K562 (cell line): Measurements from ENCODE around the gene UNC5C. TPM values are rescaled to one million over a fixed set of nuclear protein-coding genes. Genes with fewer than 3 reads are reported as not detected.

Source experiments
- ATAC-seq: fragments of 200-7000 bp; cut with Tn5 transposase; 3 replicates; pipeline ENCODE4 v1.9.1; 2020; ENCODE audit warnings: moderate library complexity
- BruUV-seq: library from RNA; stranded (reverse); fragments of 400-500 nt; replicated peaks from 2 replicates; lab custom pipeline; 2021; lab: Mats Ljungman, UMichigan
- CTCF ChIA-PET: fragments of 300-600 bp; formaldehyde crosslinking; extraction: SDS; loops from one replicate; lab custom pipeline; 2021; ENCODE audit warnings: low intra/inter-chr PET ratio; lab: Yijun Ruan, JAX
- POLR2A ChIA-PET: fragments of 300-600, 350-650 bp; sonication (Branson Sonifier 250); formaldehyde crosslinking; extraction: SDS; loops from one replicate; lab custom pipeline; 2021; ENCODE audit warnings: antibody characterized with exemption, inconsistent platforms; lab: Yijun Ruan, JAX
- DNase-seq, 4 experiments: peaks; one replicate each; pipeline versions ENCODE4 v3.0.0 to v3.0.0-alpha.2; 2011 to 2018; ENCODE audit warnings: low spot score in 3 of 4, mixed read lengths in 3 of 4; ENCODE audit errors: extremely low read depth in 1 of 4
- FAIRE-seq: peaks from 2 replicates; lab custom pipeline; 2011; peaks lifted over from hg19 to GRCh38; lab: Jason Lieb, UNC
- H2AFZ ChIP-seq: 2 replicates; pipeline ENCODE4 v1.6.0; 2011; ENCODE audit warnings: low read depth, low read length, control low read depth, inconsistent platforms
- H3K27ac ChIP-seq: fragments of 200-600 bp; 3 replicates; pipeline ENCODE4 v1.8.0; 2011; ENCODE audit warnings: low read depth, mild to moderate bottlenecking, control low read depth, inconsistent platforms, low read length, moderate library complexity, mixed read lengths; ENCODE audit errors: extremely low read depth
- H3K27me3 ChIP-seq, 2 experiments: fragments of 300-600 bp in 1 of 2; 2 replicates in 1 of 2; 3 replicates in 1 of 2; pipeline versions ENCODE4 v1.6.0 to v1.8.0; 2011; ENCODE audit warnings: inconsistent platforms in 2 of 2, low read length in 2 of 2, mild to moderate bottlenecking in 1 of 2, mixed read lengths in 1 of 2, moderate library complexity in 1 of 2; ENCODE audit not compliant: control insufficient read depth in 2 of 2, insufficient read depth in 2 of 2
- H3K36me3 ChIP-seq: fragments of 300-600 bp; 3 replicates; pipeline ENCODE4 v1.8.0; 2011; ENCODE audit warnings: mild to moderate bottlenecking, low read length, inconsistent platforms; ENCODE audit not compliant: control insufficient read depth, insufficient read depth
- H3K4me1 ChIP-seq, 2 experiments: fragments of 200-600 bp in 1 of 2; replicated peaks in 1 of 2; 2 replicates in 1 of 2; 3 replicates in 1 of 2; pipeline versions ENCODE4 v1.5.1 to v1.8.0; 2011; ENCODE audit warnings: inconsistent platforms in 2 of 2, low read length in 2 of 2, mild to moderate bottlenecking in 1 of 2, mixed read lengths in 1 of 2, moderate library complexity in 1 of 2; ENCODE audit not compliant: control insufficient read depth in 2 of 2, insufficient read depth in 2 of 2
- H3K4me2 ChIP-seq: 2 replicates; pipeline ENCODE4 v1.6.1; 2011; ENCODE audit warnings: low read length, control low read depth, inconsistent platforms, mixed read lengths; ENCODE audit not compliant: insufficient read depth
- H3K4me3 ChIP-seq: fragments of 200-600 bp; sonication (generic), shearing (Covaris generic); 2 replicates; pipeline ENCODE4 v1.5.1; 2016; ENCODE audit warnings: control low read depth, inconsistent platforms
- H3K79me2 ChIP-seq: fragments of 200-600 bp; 3 replicates; pipeline ENCODE4 v1.8.0; 2011; ENCODE audit warnings: low read length, inconsistent platforms; ENCODE audit not compliant: control insufficient read depth, insufficient read depth
- H3K9ac ChIP-seq, 2 experiments: 2 replicates each; pipeline versions ENCODE4 v1.6.0 to v1.6.1; 2011; ENCODE audit warnings: low read depth in 2 of 2, low read length in 2 of 2, control low read depth in 1 of 2, inconsistent platforms in 1 of 2, mild to moderate bottlenecking in 1 of 2, mixed read lengths in 1 of 2; ENCODE audit not compliant: insufficient read depth in 1 of 2
- H3K9me1 ChIP-seq: one replicate; pipeline ENCODE4 v1.6.0; 2011; ENCODE audit warnings: inconsistent platforms, mild to moderate bottlenecking, low read length, moderate library complexity; ENCODE audit not compliant: control insufficient read depth, insufficient read depth
- H3K9me3 ChIP-seq: replicated peaks from 2 replicates; pipeline ENCODE4 v1.5.1; 2011; ENCODE audit warnings: low read depth, low read length, inconsistent platforms; ENCODE audit not compliant: control insufficient read depth, insufficient read depth
- H4K20me1 ChIP-seq: replicated peaks from 2 replicates; pipeline ENCODE4 v1.6.1; 2011; ENCODE audit warnings: low read length, inconsistent platforms, mixed read lengths; ENCODE audit not compliant: control insufficient read depth, insufficient read depth
- FOXJ3 ChIP-seq: sonication (generic); formaldehyde crosslinking; IDR thresholded peaks from 2 replicates; pipeline ENCODE4 v1.4.0; 2020; ENCODE audit warnings: mild to moderate bottlenecking, missing genetic modification reagents
- KLF13 ChIP-seq: fragments of 450-650 bp; IDR thresholded peaks from 2 replicates; pipeline ENCODE4 v1.6.1; 2016; ENCODE audit warnings: missing genetic modification characterization, low read depth, mild to moderate bottlenecking, missing compliant biosample characterization, moderate library complexity, borderline replicate concordance
- L3MBTL2 ChIP-seq: fragments of 450-650 bp; IDR thresholded peaks from 2 replicates; pipeline ENCODE4 v1.6.1; 2016; ENCODE audit warnings: mild to moderate bottlenecking, moderate library complexity
- RAD51 ChIP-seq: fragments of 450-650 bp; IDR thresholded peaks from 2 replicates; pipeline ENCODE4 v1.7.1; 2016; ENCODE audit warnings: low read depth, mild to moderate bottlenecking, borderline replicate concordance
- TARDBP ChIP-seq: fragments of 450-650 bp; IDR thresholded peaks from 2 replicates; pipeline ENCODE4 v1.6.1; 2016
- U2AF2 ChIP-seq: fragments of 200-400 bp; formaldehyde crosslinking; optimal IDR thresholded peaks from 2 replicates; pipeline ENCODE3; 2017; ENCODE audit warnings: low read depth, mild to moderate bottlenecking, low read length
- WGBS: fragments of 100-300 bp; shearing (Covaris generic); methylation state at CpG from one replicate; pipeline ENCODE4 v1.1.6; 2016; ENCODE audit warnings: low coverage, mixed read lengths; ENCODE audit not compliant: insufficient coverage; ENCODE audit errors: missing lambda C conversion rate; 5-methylcytosine and 5-hydroxymethylcytosine counted together
- in situ Hi-C: fragments of 300-500 bp; cut with MboI; formaldehyde crosslinking; loops from 4 replicates; pipeline ENCODE4 v1.15.0; 2018; ENCODE audit warnings: inconsistent platforms, mixed read lengths
- intact Hi-C: fragments of 100-400 bp; cut with micrococcal nuclease; formaldehyde crosslinking; loops from 2 replicates; pipeline ENCODE4 v1.14.2; 2022
- polyA plus RNA-seq, 8 experiments: library from polyadenylated mRNA; depleted of rRNA in 4 of 8; stranded (reverse) in 5 of 8; unstranded in 3 of 8; fragments of >200 nt; fragmentation: Nextera tagmentation in 2 of 8; fragmentation: Illumina TruSeq in 1 of 8; extraction: Ambion mirVana in 2 of 8; extraction: Trizol in 1 of 8; gene quantifications; 2 replicates each; pipeline versions ENCODE4 v1.2.1 to v1.2.3, GENCODE V29; 2011 to 2014; ENCODE audit warnings: inconsistent platforms in 1 of 8, missing spikeins in 1 of 8
- total RNA-seq, 7 experiments: library from RNA; depleted of rRNA in 6 of 7; stranded (reverse); fragments of >200 nt in 6 of 7; fragmentation: Illumina TruSeq in 2 of 7; extraction: Trizol in 2 of 7; gene quantifications; 2 replicates each; pipeline versions ENCODE4 v1.2.1 to v1.2.3, GENCODE V29; 2011 to 2021; ENCODE audit warnings: low replicate concordance in 1 of 7
- TF ChIP-seq, protein P1 (sequence below), 2 experiments: fragments of 450-650 bp in 1 of 2; sonication (generic) in 1 of 2; formaldehyde crosslinking; conservative IDR thresholded peaks; 2 replicates each; pipeline versions ENCODE4 v1.4.0 to v1.8.1; 2020 to 2022; ENCODE audit warnings: mild to moderate bottlenecking in 1 of 2, missing genetic modification reagents in 1 of 2
- TF ChIP-seq, protein P2 (sequence below), 2 experiments: fragments of 450-650 bp in 1 of 2; sonication (generic) in 1 of 2; formaldehyde crosslinking in 1 of 2; IDR thresholded peaks; 2 replicates each; pipeline versions ENCODE4 v1.7.1 to v1.9.0; 2016 to 2022; ENCODE audit warnings: inconsistent platforms in 1 of 2, mild to moderate bottlenecking in 1 of 2, missing genetic modification reagents in 1 of 2
- TF ChIP-seq, protein P3 (sequence below): fragments of 250-450 bp; sonication (Bioruptor Pico); IDR thresholded peaks from 2 replicates; pipeline ENCODE4 v1.5.0; 2021
- TF ChIP-seq, protein P4 (sequence below): fragments of 450-650 bp; IDR thresholded peaks from 2 replicates; pipeline ENCODE4 v1.6.1; 2016; ENCODE audit warnings: low read depth, mild to moderate bottlenecking, moderate library complexity

The UNC5C gene
- total and polyA plus RNA-seq, 9 of the 15 experiments (the other 6 are each of a cell fraction or from before 2014, with no cell fraction given), result under 0.01 to 0.10 (median 0.03) TPM; not detected in 1

DNA sequence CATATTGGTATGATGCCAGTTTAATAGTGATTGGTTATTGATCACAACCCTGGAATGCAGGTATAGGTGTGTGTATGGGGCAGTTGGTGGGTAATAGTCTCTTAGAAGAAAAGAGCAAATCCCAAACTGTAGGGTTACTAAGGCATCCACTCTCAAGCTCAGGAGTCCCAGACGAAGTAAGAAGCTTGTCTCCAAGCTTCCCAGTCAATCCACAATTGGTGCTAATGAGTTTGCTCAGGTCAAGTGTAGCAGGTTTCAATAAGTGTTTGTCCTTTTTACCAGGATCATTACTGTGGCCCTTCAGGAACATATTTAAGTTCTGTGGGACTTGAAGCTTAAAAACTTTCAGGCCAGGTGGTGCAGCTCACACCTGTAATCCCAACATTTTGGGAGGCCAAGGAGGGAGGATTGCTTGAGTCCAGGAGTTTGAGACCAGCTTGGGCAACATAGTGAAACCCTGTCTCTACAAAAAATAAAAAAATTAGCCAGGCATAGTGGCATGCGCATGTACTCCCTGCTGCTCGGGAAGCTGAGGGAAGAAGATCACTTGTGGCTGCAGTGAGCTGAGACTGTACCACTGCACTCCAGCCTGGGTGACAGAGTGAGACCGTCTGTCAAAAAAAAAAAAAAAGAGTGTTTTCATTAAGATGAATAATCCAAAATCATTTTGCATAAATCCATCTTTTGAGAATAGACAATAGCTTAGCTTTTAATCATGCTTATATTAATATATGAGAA is 166.8 kb downstream of the UNC5C start:
- no peaks in the 10 kb centered on the region; a peak in 1 of 5 replicates for H3K4me1 ChIP-seq
- no peaks in the 10 kb centered on the region for H3K9me3 ChIP-seq
- no peak overlapping the region for H3K27ac ChIP-seq
- no peak overlapping the region for H3K4me3 ChIP-seq
- ChIA-PET CTCF (no interaction called here), POLR2A (interaction anchor here (0.6 kb wide), 2 partner anchors 16 to 446 kb away, joined by 3 read pairs; no protein-coding TSS in a partner anchor)
- no peaks in the 10 kb centered on the region for H3K27me3 ChIP-seq
- no peak overlapping the region for H3K4me2 ChIP-seq
- no peaks in the 10 kb centered on the region for H4K20me1 ChIP-seq
- WGBS, result 36% methylated on average over 3 of the region's 4 CpGs
- H3K79me2 ChIP-seq, result no peaks in the 10 kb centered on the region
- no peak overlapping the region for H2AFZ ChIP-seq
- no peaks in the 10 kb centered on the region for H3K9me1 ChIP-seq
- no peak for DNase-seq
- no peak overlapping the region for H3K9ac ChIP-seq
- FAIRE-seq, result no peak
- no peaks in the 10 kb centered on the region for H3K36me3 ChIP-seq
- intact Hi-C loops (no loop called here), in situ Hi-C loops (no loop called here)
- no TSS peak for BruUV-seq
- ATAC-seq, result no peak
- TF ChIP-seq L3MBTL2, result no peak
- TF ChIP-seq, protein P1, sequence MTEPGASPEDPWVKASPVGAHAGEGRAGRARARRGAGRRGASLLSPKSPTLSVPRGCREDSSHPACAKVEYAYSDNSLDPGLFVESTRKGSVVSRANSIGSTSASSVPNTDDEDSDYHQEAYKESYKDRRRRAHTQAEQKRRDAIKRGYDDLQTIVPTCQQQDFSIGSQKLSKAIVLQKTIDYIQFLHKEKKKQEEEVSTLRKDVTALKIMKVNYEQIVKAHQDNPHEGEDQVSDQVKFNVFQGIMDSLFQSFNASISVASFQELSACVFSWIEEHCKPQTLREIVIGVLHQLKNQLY (CRISPR knock-in tag; conservative IDR thresholded peaks at IDR 0.05), result no peak
- TF ChIP-seq, protein P2, sequence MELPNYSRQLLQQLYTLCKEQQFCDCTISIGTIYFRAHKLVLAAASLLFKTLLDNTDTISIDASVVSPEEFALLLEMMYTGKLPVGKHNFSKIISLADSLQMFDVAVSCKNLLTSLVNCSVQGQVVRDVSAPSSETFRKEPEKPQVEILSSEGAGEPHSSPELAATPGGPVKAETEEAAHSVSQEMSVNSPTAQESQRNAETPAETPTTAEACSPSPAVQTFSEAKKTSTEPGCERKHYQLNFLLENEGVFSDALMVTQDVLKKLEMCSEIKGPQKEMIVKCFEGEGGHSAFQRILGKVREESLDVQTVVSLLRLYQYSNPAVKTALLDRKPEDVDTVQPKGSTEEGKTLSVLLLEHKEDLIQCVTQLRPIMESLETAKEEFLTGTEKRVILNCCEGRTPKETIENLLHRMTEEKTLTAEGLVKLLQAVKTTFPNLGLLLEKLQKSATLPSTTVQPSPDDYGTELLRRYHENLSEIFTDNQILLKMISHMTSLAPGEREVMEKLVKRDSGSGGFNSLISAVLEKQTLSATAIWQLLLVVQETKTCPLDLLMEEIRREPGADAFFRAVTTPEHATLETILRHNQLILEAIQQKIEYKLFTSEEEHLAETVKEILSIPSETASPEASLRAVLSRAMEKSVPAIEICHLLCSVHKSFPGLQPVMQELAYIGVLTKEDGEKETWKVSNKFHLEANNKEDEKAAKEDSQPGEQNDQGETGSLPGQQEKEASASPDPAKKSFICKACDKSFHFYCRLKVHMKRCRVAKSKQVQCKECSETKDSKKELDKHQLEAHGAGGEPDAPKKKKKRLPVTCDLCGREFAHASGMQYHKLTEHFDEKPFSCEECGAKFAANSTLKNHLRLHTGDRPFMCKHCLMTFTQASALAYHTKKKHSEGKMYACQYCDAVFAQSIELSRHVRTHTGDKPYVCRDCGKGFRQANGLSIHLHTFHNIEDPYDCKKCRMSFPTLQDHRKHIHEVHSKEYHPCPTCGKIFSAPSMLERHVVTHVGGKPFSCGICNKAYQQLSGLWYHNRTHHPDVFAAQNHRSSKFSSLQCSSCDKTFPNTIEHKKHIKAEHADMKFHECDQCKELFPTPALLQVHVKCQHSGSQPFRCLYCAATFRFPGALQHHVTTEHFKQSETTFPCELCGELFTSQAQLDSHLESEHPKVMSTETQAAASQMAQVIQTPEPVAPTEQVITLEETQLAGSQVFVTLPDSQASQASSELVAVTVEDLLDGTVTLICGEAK (IDR thresholded peaks at IDR 0.05), result no peak
- TF ChIP-seq, protein P2 (CRISPR knock-in tag; IDR thresholded peaks at IDR 0.05), result no peak
- TF ChIP-seq, protein P3, sequence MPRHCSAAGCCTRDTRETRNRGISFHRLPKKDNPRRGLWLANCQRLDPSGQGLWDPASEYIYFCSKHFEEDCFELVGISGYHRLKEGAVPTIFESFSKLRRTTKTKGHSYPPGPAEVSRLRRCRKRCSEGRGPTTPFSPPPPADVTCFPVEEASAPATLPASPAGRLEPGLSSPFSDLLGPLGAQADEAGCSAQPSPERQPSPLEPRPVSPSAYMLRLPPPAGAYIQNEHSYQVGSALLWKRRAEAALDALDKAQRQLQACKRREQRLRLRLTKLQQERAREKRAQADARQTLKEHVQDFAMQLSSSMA (CRISPR knock-in tag), result no peak
- TF ChIP-seq, protein P4, sequence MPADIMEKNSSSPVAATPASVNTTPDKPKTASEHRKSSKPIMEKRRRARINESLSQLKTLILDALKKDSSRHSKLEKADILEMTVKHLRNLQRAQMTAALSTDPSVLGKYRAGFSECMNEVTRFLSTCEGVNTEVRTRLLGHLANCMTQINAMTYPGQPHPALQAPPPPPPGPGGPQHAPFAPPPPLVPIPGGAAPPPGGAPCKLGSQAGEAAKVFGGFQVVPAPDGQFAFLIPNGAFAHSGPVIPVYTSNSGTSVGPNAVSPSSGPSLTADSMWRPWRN, result no peak
- TF ChIP-seq TARDBP, result no peak
- TF ChIP-seq FOXJ3, result no peak
- TF ChIP-seq KLF13 (tag), result no peak
- no peak for TF ChIP-seq RAD51
- TF ChIP-seq U2AF2, result no peak
